Activated CD8-positive, alpha-beta memory T cell treated with anti-CD3 and anti-CD28 coated beads, Interleukin-2, amount 10 ng/mL, durations not matched to agents 7 days and 5 days (primary cell): ENCODE measurements around the gene B3GNT9. TPM values are rescaled to one million over a fixed set of nuclear protein-coding genes. Genes with fewer than 3 reads are reported as not detected.
A peak's percentile ranks its signal among the peaks of the same experiment; 100 is the strongest.

ENCODE experiments used
- ATAC-seq: fragments of 150-1000 bp; cut with Tn5 transposase; one replicate; pipeline ENCODE4 v1.10.0; 2021; ENCODE audit warnings: moderate library complexity
- CTCF ChIA-PET: fragments of 350-600 bp; sonication (Branson Sonifier 250); formaldehyde crosslinking; loops from one replicate; lab custom pipeline; 2021; ENCODE audit warnings: antibody characterized with exemption; lab: Charles Lee
- DNase-seq: peaks from one replicate; pipeline ENCODE4 v3.0.0-alpha.2; 2020
- H3K27ac Mint-ChIP-seq: one replicate; pipeline ENCODE4 v1.8.0; 2021; ENCODE audit warnings: mild to moderate bottlenecking, mixed read lengths
- H3K27me3 Mint-ChIP-seq: one replicate; pipeline ENCODE4 v1.8.0; 2021; ENCODE audit warnings: mixed read lengths
- H3K36me3 Mint-ChIP-seq: one replicate; pipeline ENCODE4 v1.8.0; 2021; ENCODE audit warnings: mild to moderate bottlenecking, mixed read lengths
- H3K4me1 Mint-ChIP-seq: one replicate; pipeline ENCODE4 v1.8.0; 2021; ENCODE audit warnings: mixed read lengths
- H3K4me3 Mint-ChIP-seq: one replicate; pipeline ENCODE4 v1.8.0; 2021; ENCODE audit warnings: mild to moderate bottlenecking, moderate library complexity, mixed read lengths
- H3K9me3 Mint-ChIP-seq: one replicate; pipeline ENCODE4 v1.8.0; 2022; ENCODE audit warnings: low read depth, mixed read lengths
- total RNA-seq, 2 experiments: library from RNA; stranded (reverse); gene quantifications; one replicate each; pipeline ENCODE4 v1.2.3, GENCODE V29; 2021

B3GNT9 gene
- total RNA-seq, 2 experiments from 2014 or later, result 5.6 to 7.9 TPM

DNA sequence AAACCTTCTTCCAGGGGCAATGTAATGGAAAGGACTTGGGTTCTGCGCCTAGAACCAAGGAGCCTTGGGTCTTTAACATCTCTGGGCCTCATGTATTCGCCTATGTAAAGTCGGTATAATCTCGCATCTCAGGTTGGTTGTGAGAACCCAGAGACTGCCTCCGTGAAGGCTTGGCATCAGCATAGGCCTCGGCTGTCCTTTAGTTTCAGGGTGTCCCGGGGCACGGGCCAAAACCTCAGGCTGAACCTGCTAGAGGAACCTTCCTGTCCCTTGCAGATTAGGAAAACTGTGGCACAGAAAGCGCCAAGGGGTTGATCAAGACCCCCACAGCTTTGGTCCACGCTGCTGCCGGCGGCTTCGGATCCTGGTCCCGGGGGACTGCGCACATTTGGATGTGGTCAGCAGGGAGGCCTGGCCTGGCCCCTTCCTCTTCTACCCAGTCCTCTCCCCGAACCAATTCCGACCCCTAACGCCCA is 41.8 kb downstream of the B3GNT9 start:
- CTCF ChIA-PET, result interaction anchor here (1.1 to 4.5 kb wide), 6 partner anchors 8 to 124 kb away, joined by 3 to 28 read pairs (median 4); no protein-coding TSS in a partner anchor
- Mint-ChIP-seq H3K27me3 (no peaks in the 10 kb centered on the region), H3K4me1 (peaks cover 30% of the 10 kb centered on the region), H3K36me3 (peaks cover 4% of the 10 kb centered on the region), H3K9me3 (no peaks in the 10 kb centered on the region), H3K4me3 (peak overlapping the region; percentile 92), H3K27ac (peak overlapping the region; percentile 74)
- DNase-seq (no peak), ATAC-seq (no peak)

DNA sequence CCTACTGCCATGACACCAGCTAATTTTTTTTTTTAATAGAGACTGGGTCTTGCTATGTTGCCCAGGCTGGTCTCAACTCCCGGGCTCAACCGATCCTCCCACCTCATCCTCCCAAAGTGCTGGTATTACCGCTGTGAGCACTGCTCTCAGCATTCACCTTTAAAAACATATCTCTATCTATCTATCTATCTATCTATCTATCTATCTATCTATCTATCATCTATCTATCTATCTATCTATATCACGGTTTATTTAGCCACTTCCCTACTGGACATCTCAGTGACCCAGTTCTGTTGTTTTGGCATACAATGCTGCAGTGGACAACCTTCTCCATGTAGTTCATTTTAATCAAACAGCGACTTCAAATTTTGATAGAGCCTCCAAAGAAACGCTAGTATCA is 42.3 kb downstream of the B3GNT9 start:
- no peak for ATAC-seq
- H3K27me3 Mint-ChIP-seq, result no peaks in the 10 kb centered on the region
- H3K9me3 Mint-ChIP-seq, result no peaks in the 10 kb centered on the region
- H3K27ac Mint-ChIP-seq, result no peak overlapping the region
- H3K4me1 Mint-ChIP-seq, result peaks cover 28% of the 10 kb centered on the region
- CTCF ChIA-PET, result interaction anchor here (2.2 to 14.5 kb wide), 3 partner anchors 8 to 91 kb away, joined by 12 to 155 read pairs (median 28); no protein-coding TSS in a partner anchor
- DNase-seq, result no peak
- H3K4me3 Mint-ChIP-seq, result peak overlapping the region; percentile 92
- peaks cover 4% of the 10 kb centered on the region for H3K36me3 Mint-ChIP-seq

DNA sequence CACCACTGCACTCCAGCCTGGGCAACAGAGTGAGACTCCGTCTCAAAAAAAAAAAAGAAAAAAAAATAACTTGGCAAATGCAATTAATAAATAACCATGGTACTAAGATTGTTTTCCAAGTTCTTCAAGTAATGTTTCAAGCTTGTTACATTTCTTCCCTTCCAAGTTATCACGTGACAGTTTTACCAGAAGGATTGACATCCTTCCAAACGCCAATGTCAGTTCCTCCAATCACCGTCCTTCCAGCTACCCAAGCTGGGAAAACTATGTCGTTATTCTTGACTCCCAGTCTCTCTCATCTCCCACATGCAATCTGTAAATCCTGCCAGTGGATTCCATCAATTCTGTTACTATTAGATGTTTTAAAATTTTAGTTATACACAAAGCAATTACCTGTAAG is 44.9 kb downstream of the B3GNT9 start:
- Mint-ChIP-seq H3K36me3 (peaks cover 9% of the 10 kb centered on the region), H3K27me3 (no peaks in the 10 kb centered on the region), H3K27ac (no peak overlapping the region), H3K9me3 (no peaks in the 10 kb centered on the region), H3K4me1 (peaks cover 13% of the 10 kb centered on the region), H3K4me3 (no peak overlapping the region)
- ATAC-seq, result no peak
- no peak for DNase-seq
- CTCF ChIA-PET, result interaction anchor here (0.9 to 14.5 kb wide), 2 partner anchors 49 to 89 kb away, joined by 5 to 155 read pairs; no protein-coding TSS in a partner anchor

DNA sequence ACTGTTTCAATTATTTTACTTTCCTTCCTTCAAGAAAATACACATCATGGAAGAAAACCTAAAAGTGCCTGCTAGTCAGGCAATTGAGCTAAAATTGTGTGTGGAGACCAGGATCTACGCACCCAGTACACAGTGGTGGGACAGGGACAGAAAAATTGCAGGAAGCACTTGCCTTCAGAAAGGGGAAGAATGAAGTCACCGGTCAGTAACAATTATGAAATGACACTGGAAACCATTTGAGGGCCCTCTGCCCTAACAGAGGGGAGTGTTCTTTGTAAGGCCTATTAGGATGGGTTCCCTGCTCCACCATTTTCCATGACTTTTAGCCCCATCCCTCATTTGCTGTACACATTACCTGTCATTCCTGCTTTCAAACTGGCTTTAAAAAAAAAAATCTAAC is 45.6 kb downstream of the B3GNT9 start:
- no peaks in the 10 kb centered on the region for H3K9me3 Mint-ChIP-seq
- H3K4me1 Mint-ChIP-seq, result peaks cover 10% of the 10 kb centered on the region
- peaks cover 9% of the 10 kb centered on the region for H3K36me3 Mint-ChIP-seq
- CTCF ChIA-PET, result interaction anchor here (0.9 to 14.5 kb wide), 2 partner anchors 50 to 88 kb away, joined by 5 to 155 read pairs; no protein-coding TSS in a partner anchor
- ATAC-seq (no peak), DNase-seq (no peak)
- H3K27ac Mint-ChIP-seq, result no peak overlapping the region
- H3K27me3 Mint-ChIP-seq, result no peaks in the 10 kb centered on the region
- H3K4me3 Mint-ChIP-seq, result no peak overlapping the region

DNA sequence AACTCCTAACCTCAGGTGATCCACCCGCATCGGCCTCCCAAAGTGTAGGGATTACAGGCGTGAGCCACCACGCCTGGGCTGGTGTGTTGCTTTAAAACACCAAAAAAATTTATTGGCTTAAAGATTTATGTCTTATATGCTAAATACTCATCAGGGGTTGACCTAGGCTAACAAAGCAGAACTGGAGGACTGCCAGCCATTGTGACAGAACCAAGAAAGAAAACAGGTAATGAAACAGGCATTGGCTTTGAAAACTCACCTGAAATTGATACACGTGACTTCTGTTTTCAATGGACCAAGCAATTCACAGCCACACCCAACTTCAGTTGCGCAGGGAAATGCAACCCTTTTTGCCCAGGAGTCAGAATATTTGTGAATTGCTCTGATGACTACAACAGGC is 46.0 kb downstream of the B3GNT9 start:
- H3K27me3 Mint-ChIP-seq, result no peaks in the 10 kb centered on the region
- H3K36me3 Mint-ChIP-seq, result peaks cover 9% of the 10 kb centered on the region
- ATAC-seq, result no peak
- DNase-seq, result no peak
- no peak overlapping the region for H3K4me3 Mint-ChIP-seq
- H3K27ac Mint-ChIP-seq, result no peak overlapping the region
- peaks cover 10% of the 10 kb centered on the region for H3K4me1 Mint-ChIP-seq
- CTCF ChIA-PET, result interaction anchor here (1.0 to 14.5 kb wide), 4 partner anchors 12 to 88 kb away, joined by 3 to 155 read pairs (median 26); no protein-coding TSS in a partner anchor
- no peaks in the 10 kb centered on the region for H3K9me3 Mint-ChIP-seq

DNA sequence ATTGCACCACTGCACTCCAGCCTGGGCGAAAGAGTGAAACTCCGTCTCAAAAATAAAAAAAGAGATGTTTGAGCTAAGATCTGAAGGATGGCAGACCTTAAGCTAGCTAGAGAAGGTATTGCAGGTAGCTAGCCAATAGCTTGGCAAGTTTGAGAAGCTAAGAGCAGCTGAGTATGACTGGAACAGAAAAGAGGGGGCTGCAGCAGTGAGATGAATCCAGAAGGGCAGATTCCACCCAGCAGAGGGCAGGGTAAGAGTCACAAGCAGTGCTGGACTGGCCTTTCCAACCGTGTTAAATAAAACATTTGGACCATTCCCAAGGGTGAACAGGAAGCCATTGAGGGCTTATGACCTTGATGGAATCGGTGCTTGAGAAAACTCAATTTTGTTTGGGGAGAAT is 46.7 kb downstream of the B3GNT9 start:
- no peaks in the 10 kb centered on the region for H3K9me3 Mint-ChIP-seq
- no peak overlapping the region for H3K27ac Mint-ChIP-seq
- H3K4me1 Mint-ChIP-seq, result peaks cover 6% of the 10 kb centered on the region
- no peak for DNase-seq
- CTCF ChIA-PET, result interaction anchor here (0.8 to 14.5 kb wide), 8 partner anchors 11 to 209 kb away, joined by 3 to 155 read pairs (median 3); no protein-coding TSS in a partner anchor
- ATAC-seq, result no peak
- peaks cover 9% of the 10 kb centered on the region for H3K36me3 Mint-ChIP-seq
- no peaks in the 10 kb centered on the region for H3K27me3 Mint-ChIP-seq
- H3K4me3 Mint-ChIP-seq, result no peak overlapping the region

DNA sequence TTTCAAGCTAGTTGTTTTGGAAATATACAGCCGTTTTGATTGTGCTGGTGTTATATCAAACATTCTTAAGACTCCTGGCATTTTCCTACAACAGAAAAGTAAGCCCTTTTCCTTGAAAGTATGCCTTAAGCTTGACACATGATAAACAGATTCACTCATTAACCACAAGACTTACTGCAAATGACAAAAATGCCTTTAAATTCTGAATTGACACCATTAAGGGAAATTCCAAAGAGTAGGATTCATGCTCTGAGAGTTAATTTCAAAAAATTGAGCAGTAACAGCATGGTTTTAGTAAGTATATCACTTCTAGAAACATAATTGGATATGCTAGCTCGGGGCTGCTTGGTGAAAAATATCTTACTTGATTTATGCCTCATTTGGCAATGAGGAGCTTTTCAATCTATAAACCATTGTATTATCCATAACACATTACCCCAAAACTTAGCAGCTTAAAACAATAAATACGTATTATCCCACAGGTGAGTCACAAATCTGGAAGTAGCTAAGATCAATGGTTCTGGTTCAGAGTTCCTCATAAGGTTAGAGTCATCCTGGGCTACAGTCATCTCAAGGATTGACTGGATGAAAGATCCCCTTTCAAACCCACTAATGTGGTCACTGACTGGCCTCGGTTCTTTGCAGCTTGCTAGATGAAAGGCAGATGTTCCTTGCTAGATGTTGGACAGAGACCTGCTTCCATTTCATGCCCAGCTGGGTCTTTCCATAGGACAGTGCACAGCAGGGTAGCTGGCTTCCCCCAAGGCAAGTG is 49.3 kb downstream of the B3GNT9 start:
- CTCF ChIA-PET, result interaction anchor here (0.8 to 14.5 kb wide), 19 partner anchors 9 to 141 kb away, joined by 3 to 155 read pairs (median 4); partner anchors contain the start of genes CES3, FBXL8, MATCAP1 and NOL3
- DNase-seq (no peak), ATAC-seq (no peak)
- H3K27ac Mint-ChIP-seq, result no peak overlapping the region
- peaks cover 9% of the 10 kb centered on the region for H3K36me3 Mint-ChIP-seq
- no peaks in the 10 kb centered on the region for H3K27me3 Mint-ChIP-seq
- peaks cover 4% of the 10 kb centered on the region for H3K4me1 Mint-ChIP-seq
- no peak overlapping the region for H3K4me3 Mint-ChIP-seq
- no peaks in the 10 kb centered on the region for H3K9me3 Mint-ChIP-seq

DNA sequence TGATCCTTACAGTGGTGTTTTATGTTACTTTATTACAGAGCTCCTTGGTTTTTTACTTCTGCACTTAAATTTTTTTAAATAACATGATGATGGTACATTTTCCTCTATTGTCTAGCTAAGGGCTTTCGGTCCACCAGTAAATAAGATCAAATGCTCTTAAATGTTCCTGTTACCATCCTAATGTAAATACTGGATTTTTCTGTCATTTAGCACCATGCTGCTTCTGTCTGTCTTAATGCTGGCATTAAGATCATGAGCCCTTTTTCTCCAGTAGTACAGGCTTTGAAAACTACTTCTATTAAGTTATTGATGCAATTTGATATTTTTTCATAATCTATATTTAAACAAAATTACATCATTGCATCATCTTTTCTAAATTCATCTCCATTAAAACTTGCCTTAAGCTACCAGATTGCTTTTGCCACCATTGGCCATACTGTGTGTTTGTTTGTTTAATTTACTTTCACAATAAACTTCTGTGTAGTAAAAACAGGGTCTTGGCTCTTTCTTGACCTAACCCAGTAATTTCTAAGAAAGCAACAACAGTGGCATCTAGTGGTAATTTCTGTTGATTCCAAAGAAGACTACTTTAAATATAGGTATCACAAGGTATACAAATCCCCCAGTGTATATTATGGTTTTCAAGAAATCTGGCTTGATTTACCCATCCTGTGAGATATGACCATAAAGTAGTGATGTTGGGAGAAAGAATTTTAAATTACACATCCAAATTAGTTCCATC is 50.1 kb downstream of the B3GNT9 start:
- ATAC-seq, result peak; percentile 36
- Mint-ChIP-seq H3K9me3 (no peaks in the 10 kb centered on the region), H3K4me3 (no peak overlapping the region), H3K27ac (no peak overlapping the region), H3K4me1 (peaks cover 4% of the 10 kb centered on the region), H3K36me3 (peaks cover 9% of the 10 kb centered on the region), H3K27me3 (no peaks in the 10 kb centered on the region)
- DNase-seq, result no peak
- CTCF ChIA-PET, result interaction anchor here (0.8 to 14.5 kb wide), 24 partner anchors 10 to 143 kb away, joined by 3 to 155 read pairs (median 4); partner anchors contain the start of genes CES3, FBXL8, MATCAP1 and NOL3

DNA sequence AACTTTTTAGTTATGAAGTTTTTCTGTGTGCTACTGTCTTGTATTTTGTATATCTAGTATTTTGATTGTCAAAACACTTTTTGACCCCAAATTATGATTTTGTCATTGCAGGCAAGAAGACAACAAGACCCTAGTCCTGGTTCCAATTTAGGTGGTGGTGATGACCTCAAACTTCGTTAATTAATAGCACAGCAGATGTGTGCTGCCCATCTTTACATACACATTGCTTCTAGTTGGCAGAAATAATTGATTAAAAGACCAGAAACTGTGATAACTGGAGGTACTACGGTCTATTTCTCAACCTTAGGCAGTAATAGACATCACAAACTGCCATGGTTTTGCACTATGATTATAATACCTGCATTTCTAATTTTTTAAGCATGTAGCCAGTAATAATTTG is 52.2 kb downstream of the B3GNT9 start:
- Mint-ChIP-seq H3K9me3 (no peaks in the 10 kb centered on the region), H3K36me3 (peaks cover 12% of the 10 kb centered on the region), H3K4me1 (peaks cover 4% of the 10 kb centered on the region), H3K4me3 (no peak overlapping the region), H3K27ac (no peak overlapping the region), H3K27me3 (no peaks in the 10 kb centered on the region)
- DNase-seq (no peak), ATAC-seq (no peak)
- CTCF ChIA-PET, result interaction anchor here (0.9 to 14.5 kb wide), 5 partner anchors 57 to 122 kb away, joined by 3 to 155 read pairs (median 3); no protein-coding TSS in a partner anchor

Other genes with a start within 250 kb of the B3GNT9 start
- gene CDH16, start 232.1 kb downstream of the B3GNT9 start, total RNA-seq, result not detected
- 1 to 10 TPM in 1 of 2 experiments, under 1 TPM in 1; 0.55 to 2.5 TPM for gene RRAD, start 225.5 kb downstream of the B3GNT9 start, total RNA-seq
- gene CIAO2B, start 216.6 kb downstream of the B3GNT9 start, total RNA-seq, result 100 to 1,000 TPM; 124 to 131 TPM
- gene CES2, start 215.5 kb downstream of the B3GNT9 start, total RNA-seq, result 10 to 100 TPM; 34.1 to 35.5 TPM
- gene CES3, start 189.7 kb downstream of the B3GNT9 start, total RNA-seq, result 1 to 10 TPM; 2.3 to 4.5 TPM
- 10 to 100 TPM in 1 of 2 experiments, 1 to 10 TPM in 1; 8.1 to 11.7 TPM for gene CES4A, start 162.4 kb downstream of the B3GNT9 start, total RNA-seq
- gene CBFB, start 121.8 kb downstream of the B3GNT9 start, total RNA-seq, result 100 to 1,000 TPM; 180 to 196 TPM
- 10 to 100 TPM; 14.2 to 15.2 TPM for gene PHAF1, start 41.1 kb downstream of the B3GNT9 start, total RNA-seq
- 10 to 100 TPM; 36.4 to 52.6 TPM for gene TRADD, start 8.9 kb upstream of the B3GNT9 start, total RNA-seq
- gene FBXL8, start 9.0 kb upstream of the B3GNT9 start, total RNA-seq, result 10 to 100 TPM; 15.7 to 24.5 TPM
- 10 to 100 TPM; 15.0 to 43.7 TPM for gene HSF4, start 13.7 kb upstream of the B3GNT9 start, total RNA-seq
- gene NOL3, start 19.5 kb upstream of the B3GNT9 start, total RNA-seq, result 10 to 100 TPM in 1 of 2 experiments, 1 to 10 TPM in 1; 3.3 to 10.3 TPM
- gene MATCAP1, start 33.0 kb upstream of the B3GNT9 start, total RNA-seq, result 10 to 100 TPM; 38.6 to 56.0 TPM
- not detected for gene EXOC3L1, start 39.1 kb upstream of the B3GNT9 start, total RNA-seq
- 100 to 1,000 TPM; 147 to 148 TPM for gene E2F4, start 41.2 kb upstream of the B3GNT9 start, total RNA-seq
- gene ELMO3, start 48.1 kb upstream of the B3GNT9 start, total RNA-seq, result 1 to 10 TPM; 6.2 to 9.8 TPM
- gene TMEM208, start 76.1 kb upstream of the B3GNT9 start, total RNA-seq, result 10 to 100 TPM; 32.3 to 39.7 TPM
- gene FHOD1, start 96.5 kb upstream of the B3GNT9 start, total RNA-seq, result 100 to 1,000 TPM; 101 to 111 TPM
- 1 to 10 TPM; 5.4 to 6.2 TPM for gene SLC9A5, start 98.0 kb upstream of the B3GNT9 start, total RNA-seq
- 10 to 100 TPM in 1 of 2 experiments, 1 to 10 TPM in 1; 7.7 to 12.8 TPM for gene PLEKHG4, start 128.5 kb upstream of the B3GNT9 start, total RNA-seq
- 1 to 10 TPM; 1.1 to 3.3 TPM for gene KCTD19, start 175.7 kb upstream of the B3GNT9 start, total RNA-seq
- 1 to 10 TPM in 1 of 2 experiments, under 1 TPM in 1; 0.45 to 1.0 TPM for gene LRRC36, start 175.8 kb upstream of the B3GNT9 start, total RNA-seq
- gene TPPP3, start 242.5 kb upstream of the B3GNT9 start, total RNA-seq, result not detected